NCI-H1092 (cell line): ENCODE measurements around the gene PEA15.
A peak's percentile ranks its signal among the peaks of the same experiment; 100 is the strongest.

Experiments used
- DNase-seq: peaks from one replicate; lab custom pipeline; 2025; lab: John Stamatoyannopoulos, UW

PEA15 gene

DNA sequence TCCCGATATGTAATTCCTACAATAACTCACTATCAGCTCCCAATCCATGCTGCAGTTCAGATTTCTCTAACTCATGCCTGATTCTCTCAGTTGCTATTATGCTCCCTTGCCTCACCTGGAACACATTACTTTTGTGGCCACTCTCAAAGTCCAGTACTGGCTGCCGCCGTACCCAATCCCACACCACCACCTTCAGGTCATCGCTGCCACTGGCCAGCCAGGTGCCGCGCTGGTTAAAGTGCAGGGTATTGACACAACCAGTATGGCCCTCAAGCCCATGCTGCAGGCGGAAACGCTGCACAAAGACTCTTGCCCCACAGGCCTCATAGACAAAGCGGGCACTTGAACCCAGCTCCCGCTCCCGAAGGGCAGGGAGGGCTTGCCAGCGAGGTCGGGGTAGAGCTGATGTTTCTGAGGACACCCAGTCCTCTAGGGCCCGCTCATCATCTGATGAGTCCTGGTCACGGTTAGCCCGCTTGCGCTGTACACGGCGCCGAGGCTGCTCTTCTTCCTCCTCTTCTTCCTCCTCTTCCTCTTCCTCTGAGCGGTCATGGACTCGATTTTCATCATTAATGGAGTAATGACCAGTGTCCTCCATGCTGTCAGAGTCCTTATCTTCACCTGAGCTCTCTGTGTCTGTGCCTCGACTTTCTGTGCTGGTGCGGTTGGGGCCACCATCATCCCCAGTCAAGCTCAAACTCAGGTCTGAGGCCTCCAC lies 34.6 kb downstream of the PEA15 start:
- no peak for DNase-seq

- no peak for DNase-seq
Observed at GRCh38 chr1:160243767-160244166, 38.6 kb downstream of the PEA15 start.

- peak; percentile 7 for DNase-seq
Observed at GRCh38 chr1:160244209-160244608, 39.0 kb downstream of the PEA15 start.

- DNase-seq: no peak
Observed at GRCh38 chr1:160245434-160245833, 40.2 kb downstream of the PEA15 start.

GRCh38 chr1:160247053-160247452 lies 41.9 kb downstream of the PEA15 start:
- DNase-seq: no peak

GRCh38 chr1:160251011-160251410 lies 45.8 kb downstream of the PEA15 start:
- DNase-seq: no peak

GRCh38 chr1:160251687-160252526 lies 46.7 kb downstream of the PEA15 start:
- DNase-seq: peak; percentile 64

GRCh38 chr1:160255781-160256300 lies 50.7 kb downstream of the PEA15 start:
- DNase-seq: no peak

- DNase-seq: no peak
Observed at GRCh38 chr1:160256396-160257046, 51.3 kb downstream of the PEA15 start.

DNA sequence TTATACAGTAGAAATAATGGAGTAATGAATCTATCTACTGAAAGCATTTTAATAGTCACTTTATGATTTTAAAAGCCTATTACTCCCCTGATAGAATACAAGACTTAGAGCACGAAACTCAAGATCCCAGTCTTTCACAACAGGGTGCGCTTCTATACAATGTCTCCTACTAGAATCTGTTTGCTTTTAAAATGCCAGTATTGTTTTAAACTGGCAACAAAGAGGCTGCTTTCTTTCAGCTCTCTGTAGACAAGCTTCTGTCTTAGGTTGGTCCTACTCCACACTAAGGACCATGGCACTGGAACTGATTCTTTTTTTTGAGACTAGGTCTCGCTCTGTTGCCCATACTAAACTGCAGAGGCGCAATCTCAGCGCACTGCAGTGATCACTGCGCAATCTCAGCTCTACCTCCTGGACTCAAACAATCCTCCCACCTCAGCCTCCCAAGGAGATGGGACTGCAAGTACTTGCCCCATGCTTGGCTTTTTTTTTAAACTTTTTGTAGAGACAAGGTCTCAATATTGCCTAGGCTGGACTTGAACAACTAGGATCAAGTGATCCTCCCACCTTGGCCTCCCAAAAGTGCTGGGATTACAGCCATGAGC lies 52.3 kb downstream of the PEA15 start:
- no peak for DNase-seq

GRCh38 chr1:160258177-160258798 lies 53.1 kb downstream of the PEA15 start:
- no peak for DNase-seq

- no peak for DNase-seq
Observed at GRCh38 chr1:160260406-160261382, 55.5 kb downstream of the PEA15 start.

DNA sequence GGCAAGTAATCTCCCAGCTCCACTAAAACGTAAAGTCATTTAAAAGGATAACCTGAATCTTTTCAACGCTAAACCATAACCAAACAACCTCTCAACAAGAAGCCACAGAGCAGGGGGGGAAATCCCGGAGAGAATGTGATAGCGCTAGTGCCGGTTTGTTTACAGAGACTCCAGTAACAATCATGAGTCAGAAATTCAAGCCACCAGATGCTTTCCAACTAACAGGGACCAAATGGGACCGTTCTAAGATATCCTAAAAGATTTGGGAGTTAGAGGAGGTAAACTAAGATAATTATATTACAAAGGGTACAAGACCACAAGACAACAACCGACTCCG lies 56.3 kb downstream of the PEA15 start:
- peak; percentile 19 for DNase-seq

DNA sequence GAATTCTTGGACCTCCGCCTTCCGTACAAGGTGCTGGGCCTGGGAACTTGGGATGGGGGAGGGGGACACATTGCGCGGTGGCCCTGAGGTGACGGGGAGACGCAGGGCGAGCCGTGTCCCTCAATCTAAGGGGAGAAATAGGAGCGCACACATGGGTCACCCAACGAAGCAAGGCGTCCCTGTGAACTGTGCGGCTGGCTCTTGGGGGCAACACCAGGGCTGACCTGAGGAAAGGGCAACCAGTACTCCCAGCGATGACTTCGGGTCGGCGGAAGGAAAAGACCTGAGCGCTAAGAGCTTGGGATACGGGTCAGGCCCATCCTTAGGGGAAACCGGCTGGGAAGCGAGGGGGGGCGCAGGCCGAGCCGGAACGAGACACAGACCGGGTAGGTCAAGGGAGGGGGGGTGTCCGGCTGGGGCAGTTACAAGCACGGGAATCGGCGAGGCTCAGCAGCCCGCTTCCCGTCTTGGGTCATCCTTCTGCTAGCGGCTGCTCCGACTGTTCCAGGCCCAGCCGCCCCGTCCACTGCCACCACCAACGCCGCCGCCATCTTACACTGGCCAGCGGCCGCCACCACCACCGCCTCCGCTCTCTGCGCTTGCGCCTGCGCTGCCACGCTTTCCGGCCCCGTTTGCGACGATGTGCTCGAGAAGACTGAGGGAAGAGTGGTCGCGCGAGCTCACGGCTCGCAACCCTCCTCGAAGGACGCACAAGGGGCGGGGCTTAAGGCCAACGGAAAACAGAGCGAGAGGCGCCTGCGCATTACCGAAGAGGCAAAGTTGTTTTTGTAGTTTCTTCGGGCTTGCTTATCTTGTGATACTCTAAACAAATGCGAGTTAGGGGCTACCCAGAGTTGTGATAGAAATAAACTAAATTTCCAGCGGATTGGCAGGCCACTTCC lies 57.0 kb downstream of the PEA15 start, which contains the start of gene DCAF8:
DCAF8 (minus strand) TSS at position 657 of the 902 bp plus-strand sequence. CDS start 18,541 bp downstream, outside the sequence.
- peak; percentile 99 for DNase-seq

- DNase-seq: no peak
Observed at GRCh38 chr1:160264795-160265307, 59.7 kb downstream of the PEA15 start.
